ENCODE results near the gene OR11A1.

OR11A1 gene

GRCh38 chr6:29376003-29376402 is 80.9 kb downstream of the OR11A1 start:
- H3K4me3 ChIP-seq (ENCODE audit: low read depth, low read length): no peak overlapping the region
- peak; percentile 20 for TF ChIP-seq CTCF (conservative IDR thresholded peaks at IDR 0.05; ENCODE audit: low read depth, low read length)
- peak; percentile 23 for DNase-seq (ENCODE audit: low read depth)
